Keratinocyte (primary cell): Measurements from ENCODE around the gene LRRC52. TPM values are rescaled to one million over a fixed set of nuclear protein-coding genes. Genes with fewer than 3 reads are reported as not detected.

Source experiments
- DNase-seq: peaks from one replicate; pipeline ENCODE4 v3.0.0-alpha.2; 2011; ENCODE audit warnings: low read depth, missing footprints, low spot score
- FAIRE-seq: peaks from 2 replicates; lab custom pipeline; 2011; peaks lifted over from hg19 to GRCh38; lab: Jason Lieb, UNC
- H2AFZ ChIP-seq: 2 replicates; pipeline ENCODE4 v1.6.0; 2012; ENCODE audit warnings: low read length, control low read depth, inconsistent platforms; ENCODE audit not compliant: control insufficient read depth
- H3K27ac ChIP-seq: 2 replicates; pipeline ENCODE4 v1.5.1; 2011; ENCODE audit warnings: low read length; ENCODE audit not compliant: control insufficient read depth, insufficient read depth
- H3K27me3 ChIP-seq: 3 replicates; pipeline ENCODE4 v1.6.0; 2011; ENCODE audit warnings: low read length; ENCODE audit not compliant: control insufficient read depth, insufficient read depth; ENCODE audit errors: extremely low read depth
- H3K36me3 ChIP-seq, 2 experiments: 2 replicates in 1 of 2; 3 replicates in 1 of 2; pipeline ENCODE4 v1.5.1; 2011; ENCODE audit warnings: low read length in 2 of 2, mild to moderate bottlenecking in 1 of 2; ENCODE audit not compliant: control insufficient read depth in 2 of 2, insufficient read depth in 2 of 2; ENCODE audit errors: extremely low read depth in 1 of 2
- H3K4me1 ChIP-seq: 3 replicates; pipeline ENCODE4 v1.5.1; 2011; ENCODE audit warnings: low read length; ENCODE audit not compliant: control insufficient read depth, insufficient read depth; ENCODE audit errors: extremely low read depth
- H3K4me2 ChIP-seq: 3 replicates; pipeline ENCODE4 v1.6.0; 2011; ENCODE audit warnings: low read depth, low read length; ENCODE audit not compliant: control insufficient read depth, insufficient read depth; ENCODE audit errors: extremely low read depth
- H3K4me3 ChIP-seq, 3 experiments: fragments of 200-600 bp in 1 of 3; sonication (generic) in 1 of 3; 2 replicates in 2 of 3; 3 replicates in 1 of 3; pipeline ENCODE4 v1.5.1; 2011 to 2016; ENCODE audit warnings: low read length in 3 of 3, mild to moderate bottlenecking in 3 of 3, control low read depth in 2 of 3, inconsistent platforms in 1 of 3, low read depth in 1 of 3, mixed read lengths in 1 of 3, mixed run types in 1 of 3, moderate library complexity in 1 of 3; ENCODE audit not compliant: control insufficient read depth in 2 of 3, insufficient read depth in 2 of 3; ENCODE audit errors: extremely low read depth in 1 of 3
- H3K79me2 ChIP-seq: 2 replicates; pipeline ENCODE4 v1.6.0; 2012; ENCODE audit warnings: low read length; ENCODE audit not compliant: control insufficient read depth, insufficient read depth
- H3K9ac ChIP-seq: 3 replicates; pipeline ENCODE4 v1.6.0; 2011; ENCODE audit warnings: low read length; ENCODE audit not compliant: control insufficient read depth, insufficient read depth; ENCODE audit errors: extremely low read depth
- H3K9me1 ChIP-seq: 3 replicates; pipeline ENCODE4 v1.6.0; 2011; ENCODE audit warnings: low read length; ENCODE audit not compliant: control insufficient read depth, insufficient read depth; ENCODE audit errors: extremely low read depth
- H3K9me3 ChIP-seq: 2 replicates; pipeline ENCODE4 v1.5.1; 2012; ENCODE audit warnings: low read depth, low read length; ENCODE audit not compliant: control insufficient read depth
- H4K20me1 ChIP-seq: 3 replicates; pipeline ENCODE4 v1.6.0; 2011; ENCODE audit warnings: low read length; ENCODE audit not compliant: control insufficient read depth, insufficient read depth; ENCODE audit errors: extremely low read depth
- EZH2 ChIP-seq: IDR thresholded peaks from one replicate; pipeline ENCODE4 v1.6.1; 2012; ENCODE audit warnings: inconsistent platforms, mild to moderate bottlenecking, low read length, moderate library complexity
- dilution Hi-C: fragments of 300-500 bp; cut with MboI; formaldehyde crosslinking; loops from one replicate; pipeline ENCODE4 v1.7.0; 2020; ENCODE audit warnings: low sequenced_read_pairs; ENCODE audit not compliant: extremely low pct_ligation_motif_present
- polyA plus RNA-seq, 5 experiments: library from polyadenylated mRNA; depleted of rRNA in 3 of 5; stranded (reverse) in 3 of 5; stranded (forward) in 1 of 5; unstranded in 1 of 5; fragments of >200 nt; gene quantifications; 1 replicate in 1 of 5; 2 replicates in 3 of 5; 3 replicates in 1 of 5; pipeline versions ENCODE4 v1.2.1 to v1.2.3, GENCODE V29; 2011 to 2012; ENCODE audit warnings: missing spikeins in 2 of 5, low read depth in 1 of 5, low replicate concordance in 1 of 5
- TF ChIP-seq, protein P1 (sequence below), 3 experiments: IDR thresholded peaks in 1 of 3; conservative IDR thresholded peaks in 1 of 3; optimal IDR thresholded peaks in 1 of 3; 2 replicates in 2 of 3; 3 replicates in 1 of 3; pipeline versions ENCODE3 to v1.5.1; 2011; ENCODE audit warnings: low read length in 3 of 3, mild to moderate bottlenecking in 3 of 3, moderate library complexity in 2 of 3, control low read depth in 1 of 3, inconsistent platforms in 1 of 3; ENCODE audit not compliant: insufficient read depth in 2 of 3; ENCODE audit errors: extremely low read depth in 1 of 3

LRRC52 gene
- polyA plus RNA-seq, 1 donor (not counting 4 experiments of a cell fraction or from before 2014, with no cell fraction given) = not detected

DNA sequence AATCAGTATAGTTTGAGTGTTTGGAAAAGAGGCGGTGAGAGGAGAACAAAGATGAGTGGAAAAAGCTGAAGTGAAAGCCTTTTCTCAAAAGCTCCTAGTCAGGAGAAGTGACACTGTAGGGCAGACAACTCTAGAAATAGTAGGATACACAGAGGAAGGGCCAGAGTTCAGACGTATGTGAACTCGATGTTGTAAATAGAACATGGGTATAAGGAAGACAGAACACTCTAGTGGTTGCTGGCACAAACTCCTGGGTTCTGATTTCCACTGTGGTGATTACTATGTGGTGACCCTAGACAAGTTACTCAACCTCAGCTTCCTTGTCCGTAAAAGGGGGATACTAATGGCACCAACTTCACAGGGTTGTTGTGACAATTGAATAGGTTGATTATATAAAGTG is 57.0 kb downstream of the LRRC52 start:
- DNase-seq = no peak
- Histone ChIP-seq H2AFZ (no peak overlapping the region), H3K9ac (no peak overlapping the region), H3K9me1 (no peaks in the 10 kb centered on the region), H4K20me1 (no peaks in the 10 kb centered on the region), H3K4me2 (no peak overlapping the region), H3K4me3 (no peak overlapping the region), H3K27me3 (no peaks in the 10 kb centered on the region), H3K27ac (no peak overlapping the region), H3K79me2 (no peaks in the 10 kb centered on the region), H3K36me3 (no peaks in the 10 kb centered on the region), H3K9me3 (no peaks in the 10 kb centered on the region), H3K4me1 (peaks cover 10% of the 10 kb centered on the region)
- dilution Hi-C loops = no loop called here
- TF ChIP-seq, protein P1, sequence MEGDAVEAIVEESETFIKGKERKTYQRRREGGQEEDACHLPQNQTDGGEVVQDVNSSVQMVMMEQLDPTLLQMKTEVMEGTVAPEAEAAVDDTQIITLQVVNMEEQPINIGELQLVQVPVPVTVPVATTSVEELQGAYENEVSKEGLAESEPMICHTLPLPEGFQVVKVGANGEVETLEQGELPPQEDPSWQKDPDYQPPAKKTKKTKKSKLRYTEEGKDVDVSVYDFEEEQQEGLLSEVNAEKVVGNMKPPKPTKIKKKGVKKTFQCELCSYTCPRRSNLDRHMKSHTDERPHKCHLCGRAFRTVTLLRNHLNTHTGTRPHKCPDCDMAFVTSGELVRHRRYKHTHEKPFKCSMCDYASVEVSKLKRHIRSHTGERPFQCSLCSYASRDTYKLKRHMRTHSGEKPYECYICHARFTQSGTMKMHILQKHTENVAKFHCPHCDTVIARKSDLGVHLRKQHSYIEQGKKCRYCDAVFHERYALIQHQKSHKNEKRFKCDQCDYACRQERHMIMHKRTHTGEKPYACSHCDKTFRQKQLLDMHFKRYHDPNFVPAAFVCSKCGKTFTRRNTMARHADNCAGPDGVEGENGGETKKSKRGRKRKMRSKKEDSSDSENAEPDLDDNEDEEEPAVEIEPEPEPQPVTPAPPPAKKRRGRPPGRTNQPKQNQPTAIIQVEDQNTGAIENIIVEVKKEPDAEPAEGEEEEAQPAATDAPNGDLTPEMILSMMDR (optimal IDR thresholded peaks at IDR 0.05 in 1 of 3, IDR thresholded peaks at IDR 0.05 in 1 of 3, conservative IDR thresholded peaks at IDR 0.05 in 1 of 3; ENCODE audit: extremely low read depth in 1 of 3, insufficient read depth in 2 of 3, low read length in 3 of 3) = no peak
- TF ChIP-seq EZH2 = no peak
- no peak for FAIRE-seq

DNA sequence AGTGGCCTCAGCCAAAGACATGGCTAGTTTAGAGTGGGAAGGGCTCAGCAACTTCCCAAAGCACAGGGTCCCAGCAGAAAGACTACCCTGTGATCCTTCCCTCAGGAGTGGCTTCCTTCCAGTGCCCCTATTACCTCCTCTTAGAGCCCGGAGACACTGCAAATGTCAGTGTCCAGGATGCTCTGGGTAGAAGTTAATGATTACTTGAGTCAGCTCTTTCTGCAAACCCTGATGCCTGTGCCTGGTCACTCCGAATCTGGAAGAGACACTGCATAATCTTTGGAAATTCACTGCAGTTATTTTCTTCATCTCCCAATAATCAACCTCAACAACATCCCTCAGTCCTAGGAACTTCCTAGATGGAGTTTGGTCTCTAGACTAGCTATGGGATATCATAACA is 60.0 kb downstream of the LRRC52 start:
- Histone ChIP-seq H3K4me1 (peaks cover under 1% of the 10 kb centered on the region), H3K9me1 (no peaks in the 10 kb centered on the region), H3K36me3 (no peaks in the 10 kb centered on the region), H3K9me3 (no peaks in the 10 kb centered on the region), H3K27me3 (no peaks in the 10 kb centered on the region), H4K20me1 (no peaks in the 10 kb centered on the region), H3K79me2 (no peaks in the 10 kb centered on the region), H3K9ac (no peak overlapping the region), H2AFZ (no peak overlapping the region), H3K27ac (no peak overlapping the region), H3K4me3 (no peak overlapping the region), H3K4me2 (no peak overlapping the region)
- FAIRE-seq (no peak), DNase-seq (no peak)
- dilution Hi-C loops = no loop called here
- TF ChIP-seq, protein P1 (optimal IDR thresholded peaks at IDR 0.05 in 1 of 3, IDR thresholded peaks at IDR 0.05 in 1 of 3, conservative IDR thresholded peaks at IDR 0.05 in 1 of 3; ENCODE audit: extremely low read depth in 1 of 3, insufficient read depth in 2 of 3, low read length in 3 of 3) = no peak
- TF ChIP-seq EZH2 = no peak
